Stimulated activated naive CD4-positive, alpha-beta T cell treated with Interleukin-2 at 50 U/mL for 16 hours (primary cell): Measurements from ENCODE around the gene MGLL.

Source experiments
- DNase-seq: peaks from one replicate; lab custom pipeline; 2025; lab: John Stamatoyannopoulos, UW

Gene MGLL

GRCh38 chr3:127674101-127674721 is 148.1 kb downstream of the MGLL start:
- no peak for DNase-seq

GRCh38 chr3:127673191-127674100 is 148.9 kb downstream of the MGLL start:
- DNase-seq = peak; percentile 30

GRCh38 chr3:127672429-127673190 is 149.7 kb downstream of the MGLL start, which contains the start of gene ABTB1:
TSS of gene ABTB1 (plus strand) at chr3:127672952. CDS start at chr3:127673026, 74 bp downstream.
- DNase-seq = peak; percentile 88

- DNase-seq = no peak
Measured at GRCh38 chr3:127671523-127672428, 150.5 kb downstream of the MGLL start.

DNA sequence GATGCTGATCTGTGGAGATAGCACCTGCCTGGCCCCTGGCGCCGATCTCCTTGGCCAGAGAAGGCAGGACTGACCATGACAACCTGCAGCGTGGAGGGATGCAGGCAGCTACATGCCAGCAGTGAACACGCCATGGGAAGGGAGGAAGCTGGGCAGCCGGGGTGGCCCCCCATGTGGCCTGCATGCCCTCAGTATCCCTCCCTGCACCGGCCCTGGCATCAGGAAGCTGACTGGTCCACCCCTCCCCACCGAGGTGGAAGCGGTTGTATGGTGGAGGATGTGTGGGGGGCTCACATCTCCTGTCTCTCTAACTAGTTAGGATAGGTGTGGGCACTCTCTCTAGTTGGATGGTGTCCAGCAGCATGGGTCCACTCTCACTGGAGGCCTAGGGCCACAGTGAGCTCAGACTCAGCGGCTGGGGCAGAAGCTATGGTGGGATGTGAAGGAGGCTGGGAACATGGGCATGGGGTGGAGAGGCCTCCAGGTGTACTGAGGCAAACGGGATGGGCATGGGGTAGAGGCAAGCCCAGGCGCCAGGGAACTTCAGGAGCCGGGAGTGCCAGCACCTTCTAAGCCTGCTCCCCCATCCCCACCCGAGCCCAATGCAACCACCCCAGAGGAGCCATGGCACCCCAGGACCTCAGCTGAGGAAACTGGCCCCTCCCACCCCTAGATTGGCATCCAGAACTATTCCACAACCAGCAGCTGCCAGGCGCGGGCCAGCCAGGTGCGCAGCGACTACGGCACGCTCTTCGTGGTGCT is 151.4 kb downstream of the MGLL start:
- no peak for DNase-seq

DNA sequence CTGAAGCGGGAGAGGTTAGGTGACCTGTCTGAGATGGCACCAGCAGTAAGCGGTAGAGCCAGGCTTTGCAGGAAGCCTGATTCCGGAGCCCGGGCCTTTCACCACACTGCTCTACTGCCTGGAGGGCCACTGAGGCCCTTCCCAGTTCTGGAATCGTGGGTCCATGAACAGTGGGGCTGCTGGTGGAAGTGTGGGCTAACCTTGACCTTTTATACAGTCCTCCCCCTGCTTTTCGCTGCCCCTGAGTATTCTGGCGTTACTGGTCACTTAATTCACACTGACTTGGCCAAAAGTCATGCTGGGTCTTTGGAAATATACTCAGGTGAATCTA is 152.1 kb downstream of the MGLL start:
- DNase-seq = no peak

DNA sequence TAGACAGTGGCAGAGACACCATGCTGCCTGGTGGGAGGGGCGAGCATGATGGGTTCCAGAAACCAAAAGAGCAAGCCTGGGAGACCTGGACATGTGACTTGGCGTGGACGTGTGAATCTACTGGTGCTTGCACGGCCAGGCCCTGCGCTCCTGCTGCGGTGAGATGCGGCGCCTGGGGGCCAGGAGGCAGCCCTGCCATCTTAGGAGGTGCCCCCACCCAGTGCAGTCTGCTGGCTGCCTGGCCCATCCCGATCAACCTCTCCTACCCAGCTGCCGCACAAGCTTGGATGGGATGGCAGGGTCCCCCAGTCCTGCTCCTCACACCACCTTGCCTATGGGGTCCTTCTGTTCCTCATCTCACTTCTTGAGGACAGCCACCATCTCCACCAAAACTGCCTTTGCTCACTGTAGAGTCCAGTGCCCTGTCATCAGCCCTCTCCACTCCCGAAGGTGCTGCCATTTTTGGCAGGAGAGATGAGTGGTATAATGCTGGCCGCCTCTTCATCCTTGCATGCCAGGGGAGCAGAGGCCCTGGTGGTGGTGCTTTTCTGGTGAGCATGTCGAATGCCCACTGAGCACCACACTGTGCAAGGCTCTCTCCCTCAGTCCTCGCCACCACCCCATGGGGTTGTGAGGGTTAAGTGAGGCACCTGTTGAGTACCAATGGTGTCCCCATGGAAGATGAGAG is 152.6 kb downstream of the MGLL start:
- DNase-seq = no peak

DNA sequence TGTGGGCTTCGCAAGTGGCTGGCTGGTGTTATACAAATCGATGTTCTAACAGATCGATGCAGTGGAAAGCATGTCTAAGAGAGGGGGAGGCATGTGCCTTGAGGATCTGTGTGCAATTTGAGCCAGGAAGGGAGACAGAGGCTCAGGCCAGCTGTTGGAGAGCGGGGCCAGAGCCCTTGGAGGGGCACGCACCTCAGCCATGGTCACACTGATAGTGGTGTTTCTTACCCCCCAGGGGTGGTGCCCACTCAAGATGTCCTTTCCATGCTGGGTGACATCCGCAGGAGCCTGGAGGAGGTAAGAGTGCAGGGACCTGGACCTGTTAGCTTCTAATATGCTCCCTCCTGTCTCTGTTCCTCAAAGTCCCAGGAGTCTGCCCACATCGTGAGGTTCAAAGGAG is 153.4 kb downstream of the MGLL start:
- no peak for DNase-seq

DNA sequence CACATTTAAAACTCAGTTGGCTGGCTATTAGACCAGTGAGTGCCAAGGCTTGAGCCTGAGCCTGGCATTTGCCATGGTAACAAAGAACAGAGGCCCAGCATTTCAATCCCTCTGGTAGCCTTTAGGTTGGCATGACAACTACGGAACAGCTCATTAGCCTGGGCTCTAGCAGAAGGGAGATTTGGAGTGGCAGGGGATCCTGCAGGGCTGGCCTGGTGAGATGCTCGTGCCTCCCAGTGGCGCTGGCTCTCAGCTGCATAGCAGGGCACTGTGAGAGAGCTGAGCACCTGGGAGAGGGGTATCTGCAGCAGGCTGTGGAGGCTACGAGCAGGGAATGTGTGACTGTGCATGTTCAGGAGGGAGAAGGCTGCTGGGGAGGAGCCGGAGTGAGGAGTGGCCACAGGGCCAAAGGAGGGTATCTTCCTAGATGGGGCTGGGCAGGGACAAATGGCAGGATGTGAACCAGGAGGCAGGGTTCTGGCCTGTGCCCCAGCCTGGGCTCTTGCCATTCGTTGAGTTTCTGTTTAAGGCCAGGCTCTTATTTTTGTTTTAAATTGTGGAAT is 155.1 kb downstream of the MGLL start:
- no peak for DNase-seq

DNA sequence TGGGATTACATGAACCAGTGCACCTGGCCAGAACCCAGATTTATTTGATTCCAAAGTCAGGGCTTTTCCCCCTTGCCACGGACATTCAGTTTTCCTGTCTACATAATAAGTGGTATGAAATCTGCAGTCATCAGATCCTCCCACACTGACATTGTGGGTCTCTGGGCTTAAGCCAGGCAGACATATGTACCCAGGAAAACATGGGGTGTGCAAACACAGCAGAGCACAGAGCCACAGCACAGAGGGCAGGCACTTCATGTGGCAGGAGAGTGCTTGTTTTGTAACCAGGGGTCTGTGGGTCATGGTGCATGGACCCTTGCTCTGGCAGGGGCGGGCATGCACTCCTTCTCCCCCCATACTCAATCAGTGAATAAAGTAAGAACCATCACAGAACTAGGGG is 155.6 kb downstream of the MGLL start:
- no peak for DNase-seq

- DNase-seq = no peak
Measured at GRCh38 chr3:127665586-127665985, 156.7 kb downstream of the MGLL start.

DNA sequence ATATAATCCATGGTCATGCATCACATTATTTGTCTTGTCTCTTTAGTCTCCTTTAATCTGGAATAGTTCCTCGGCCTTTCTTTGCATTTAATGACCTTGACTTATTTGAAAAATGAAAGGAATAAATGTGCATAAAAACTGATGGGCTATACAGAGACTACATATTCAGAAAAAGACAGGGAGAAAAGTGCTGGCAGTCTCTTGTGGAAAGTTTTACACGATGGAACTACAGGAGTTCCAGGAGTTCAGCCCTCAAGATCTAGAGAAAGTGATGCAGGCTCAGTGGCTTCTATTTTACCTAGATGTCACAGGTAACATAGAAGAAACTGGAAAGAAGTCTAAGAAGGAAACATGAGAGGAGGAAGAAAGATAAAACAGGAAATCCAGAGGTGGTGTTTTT is 157.2 kb downstream of the MGLL start:
- DNase-seq = no peak

DNA sequence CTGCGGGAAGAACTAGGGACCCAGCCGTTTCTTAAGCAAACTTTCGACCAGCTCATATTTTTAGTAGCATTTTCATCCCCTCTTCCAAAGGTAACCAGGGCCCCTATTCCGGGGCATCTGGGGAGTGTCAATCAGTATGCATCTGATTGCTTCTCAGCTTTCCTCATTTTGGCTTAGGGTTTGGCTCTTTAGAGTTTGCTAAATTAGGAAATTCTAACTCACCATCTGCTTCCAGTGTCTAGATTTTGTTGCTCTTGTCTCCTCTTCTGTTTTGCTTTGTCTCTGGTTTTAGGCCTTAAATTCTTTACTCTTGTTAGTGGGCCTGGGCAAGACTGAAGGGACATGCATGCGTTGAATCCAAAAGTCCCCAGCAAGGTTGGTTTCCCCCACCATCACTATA is 159.2 kb downstream of the MGLL start:
- DNase-seq = no peak

DNA sequence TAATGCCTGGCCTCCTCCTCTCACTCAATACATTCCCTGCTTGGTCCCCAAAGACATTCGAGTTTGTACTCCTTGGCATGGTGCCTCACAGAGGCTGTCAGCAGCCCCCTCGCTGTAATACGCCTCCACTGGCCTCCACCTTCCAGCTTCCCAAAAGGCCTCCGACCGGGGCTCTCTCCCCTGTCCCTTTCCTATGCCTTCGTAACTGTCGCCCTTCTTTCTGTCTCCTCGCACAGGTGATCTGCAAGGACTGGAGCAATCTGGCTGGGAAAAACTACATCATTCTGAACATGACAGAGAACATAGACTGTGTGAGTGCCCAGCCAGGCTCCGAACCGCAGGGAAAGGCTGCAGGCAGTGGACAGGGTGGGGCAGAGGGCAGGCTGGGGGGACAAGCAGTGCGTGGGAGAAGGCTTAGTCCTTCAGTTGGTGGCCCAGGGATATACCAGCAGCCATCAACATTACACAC is 160.3 kb downstream of the MGLL start:
- no peak for DNase-seq

DNA sequence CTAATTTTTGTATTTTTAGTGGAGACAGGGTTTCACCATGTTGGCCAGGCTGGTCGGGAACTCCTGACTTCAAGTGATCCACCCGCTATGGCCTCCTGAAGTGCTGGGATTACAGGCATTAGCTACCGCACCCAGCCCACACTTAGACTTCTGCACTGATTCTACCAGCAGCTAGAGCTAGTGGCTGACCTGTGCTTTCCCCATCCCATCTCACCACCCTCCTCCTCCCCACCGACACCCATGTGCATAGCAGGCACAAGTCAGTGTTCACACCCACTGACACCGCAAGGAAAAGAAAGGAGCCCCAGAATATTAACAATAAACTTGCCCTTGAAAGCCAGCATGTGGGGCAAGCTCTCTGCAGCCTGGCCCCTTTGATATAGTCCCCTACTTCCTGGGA is 160.7 kb downstream of the MGLL start:
- DNase-seq = no peak

DNA sequence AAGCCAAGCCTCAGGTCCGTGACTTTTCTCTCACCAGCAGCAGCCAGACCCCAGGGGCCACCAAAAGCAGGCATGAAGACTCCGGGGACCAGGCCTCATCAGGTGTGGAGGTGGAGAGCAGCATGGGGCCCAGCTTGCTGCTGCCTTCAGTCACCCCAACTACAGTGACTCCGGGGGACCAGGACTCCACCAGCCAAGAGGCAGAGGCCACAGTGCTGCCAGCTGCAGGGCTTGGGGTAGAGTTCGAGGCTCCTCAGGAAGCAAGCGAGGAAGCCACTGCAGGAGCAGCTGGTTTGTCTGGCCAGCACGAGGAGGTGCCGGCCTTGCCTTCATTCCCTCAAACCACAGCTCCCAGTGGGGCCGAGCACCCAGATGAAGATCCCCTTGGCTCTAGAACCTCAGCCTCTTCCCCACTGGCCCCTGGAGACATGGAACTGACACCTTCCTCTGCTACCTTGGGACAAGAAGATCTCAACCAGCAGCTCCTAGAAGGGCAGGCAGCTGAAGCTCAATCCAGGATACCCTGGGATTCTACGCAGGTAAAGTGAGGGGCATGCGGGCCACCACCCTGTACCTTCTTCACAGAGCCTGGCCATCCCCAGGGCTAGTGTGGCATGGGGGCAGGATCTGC is 161.6 kb downstream of the MGLL start:
- no peak for DNase-seq

- no peak for DNase-seq
Measured at GRCh38 chr3:127658234-127658633, 164.1 kb downstream of the MGLL start.

- DNase-seq = no peak
Measured at GRCh38 chr3:127656906-127657305, 165.4 kb downstream of the MGLL start.

GRCh38 chr3:127655641-127656040 is 166.7 kb downstream of the MGLL start:
- no peak for DNase-seq
